ENCODE data around the gene OSTF1. TPM values are rescaled to one million over a fixed set of nuclear protein-coding genes. Genes with fewer than 3 reads are reported as not detected.

OSTF1 gene
- total RNA-seq, 1 donor from 2014 or later = 25.1 TPM

DNA sequence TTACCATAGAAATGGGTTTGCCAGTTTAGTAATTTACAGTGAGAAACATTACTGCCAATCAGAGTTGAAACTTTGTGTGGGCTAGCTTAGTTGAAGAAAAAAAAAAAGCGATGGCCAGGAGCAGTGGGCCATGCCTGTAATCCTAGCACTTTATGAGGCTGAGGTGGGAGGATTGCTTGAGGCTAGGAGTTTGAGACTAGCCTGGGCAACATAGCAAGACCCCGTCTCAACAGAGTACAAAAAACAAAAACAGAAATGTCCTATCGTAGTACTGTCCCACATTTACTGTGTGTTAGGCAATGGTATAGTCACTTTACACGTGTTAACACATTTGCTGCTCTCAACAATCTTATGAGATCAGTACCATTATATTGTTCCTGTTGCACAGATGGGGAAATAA is 2.3 kb downstream of the OSTF1 start:
- Histone ChIP-seq H3K9me3 (no peaks in the 10 kb centered on the region), H3K27ac (no peak overlapping the region), H3K27me3 (no peaks in the 10 kb centered on the region), H3K4me3 (peak overlapping the region in 1 of 2 donors; percentile 99), H3K36me3 (no peaks in the 10 kb centered on the region), H3K4me1 (peaks cover 6 to 22% of the 10 kb centered on the region in 2 donors)
- intact Hi-C loops (cut with DNase I) = no loop called here
- TF ChIP-seq CTCF (IDR thresholded peaks at IDR 0.05) = no peak
- DNase-seq (ENCODE audit: low spot score in 2 of 2) = no peak

GRCh38 chr9:75092766-75093165 is 4.5 kb downstream of the OSTF1 start:
- Histone ChIP-seq H3K36me3 (no peaks in the 10 kb centered on the region), H3K4me1 (peaks cover 2 to 19% of the 10 kb centered on the region in 2 donors), H3K4me3 (no peak overlapping the region), H3K9me3 (no peaks in the 10 kb centered on the region), H3K27me3 (no peaks in the 10 kb centered on the region), H3K27ac (no peak overlapping the region)
- no peak for DNase-seq (ENCODE audit: low spot score in 2 of 2)
- TF ChIP-seq CTCF (IDR thresholded peaks at IDR 0.05) = no peak
- intact Hi-C loops (cut with DNase I) = no loop called here

- intact Hi-C loops (cut with DNase I) = no loop called here
- Histone ChIP-seq H3K27ac (no peak overlapping the region), H3K36me3 (no peaks in the 10 kb centered on the region), H3K27me3 (no peaks in the 10 kb centered on the region), H3K4me1 (peaks cover 0 to 2% of the 10 kb centered on the region in 2 donors), H3K4me3 (no peak overlapping the region), H3K9me3 (no peaks in the 10 kb centered on the region)
- DNase-seq (ENCODE audit: low spot score in 2 of 2) = no peak
- no peak for TF ChIP-seq CTCF (IDR thresholded peaks at IDR 0.05)
Measured at GRCh38 chr9:75096796-75097195, 8.5 kb downstream of the OSTF1 start.

DNA sequence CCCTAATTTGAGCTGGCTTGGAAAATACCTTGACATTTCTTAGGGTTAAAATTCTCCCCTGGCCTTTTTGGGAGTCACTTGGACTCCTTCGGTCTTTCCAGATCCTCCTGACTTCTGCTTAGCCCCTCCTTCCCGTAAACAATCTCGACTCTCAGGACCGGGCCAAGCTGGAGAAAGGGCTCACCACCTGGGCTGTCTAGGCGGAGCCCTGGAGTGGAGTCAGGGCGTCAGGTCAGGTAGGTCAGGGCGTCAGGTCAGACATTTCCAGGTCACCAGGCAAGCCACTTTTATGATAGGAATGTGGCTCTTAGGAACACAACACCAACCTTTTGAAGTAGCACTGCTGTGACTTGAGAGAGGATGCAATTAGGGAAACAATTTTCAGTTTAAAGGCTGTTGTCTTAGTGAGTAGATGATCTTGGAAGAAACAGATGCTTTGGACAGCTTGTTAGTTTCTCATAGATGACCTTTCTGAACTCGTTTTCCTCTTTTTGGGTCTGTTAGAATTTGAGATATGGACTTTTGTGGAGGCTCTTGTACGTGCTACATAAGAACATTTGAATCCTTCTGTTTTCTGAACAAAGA is 12.8 kb downstream of the OSTF1 start:
- H3K27ac ChIP-seq = no peak overlapping the region
- intact Hi-C loops (cut with DNase I) = no loop called here
- no peaks in the 10 kb centered on the region for H3K36me3 ChIP-seq
- H3K4me1 ChIP-seq = no peaks in the 10 kb centered on the region
- no peak overlapping the region for H3K4me3 ChIP-seq
- H3K9me3 ChIP-seq = no peaks in the 10 kb centered on the region
- no peaks in the 10 kb centered on the region for H3K27me3 ChIP-seq
- no peak for TF ChIP-seq CTCF (IDR thresholded peaks at IDR 0.05)
- DNase-seq (ENCODE audit: low spot score in 2 of 2) = no peak

DNA sequence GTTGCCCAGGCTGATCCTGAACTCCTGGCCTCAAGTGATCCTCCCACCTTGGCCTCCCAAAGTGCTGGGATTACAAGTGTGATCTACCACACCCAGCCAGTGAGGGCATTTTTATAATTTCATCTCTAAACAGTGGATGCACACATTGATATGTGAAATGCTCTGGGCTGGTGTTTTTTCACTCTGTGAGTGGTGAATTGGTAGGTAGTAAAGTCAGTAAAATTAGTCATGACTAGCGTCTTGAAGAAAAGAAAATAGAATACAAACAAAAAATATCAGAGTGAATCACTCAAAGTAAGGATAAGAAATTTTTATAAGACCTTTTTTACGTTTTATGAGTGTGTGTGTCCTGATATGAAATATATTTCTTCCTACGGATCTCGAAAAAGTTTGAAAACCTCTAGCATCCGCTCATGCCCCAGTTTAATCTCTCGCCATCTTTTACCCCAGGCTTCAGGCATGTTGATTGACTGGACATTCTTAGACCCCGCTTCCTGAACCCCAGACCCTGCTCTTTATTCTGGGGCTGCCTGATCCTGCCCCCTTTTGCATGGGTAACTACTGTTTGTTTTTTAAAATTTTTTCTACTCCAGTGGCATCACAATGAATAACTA is 14.0 kb downstream of the OSTF1 start:
- no peak for DNase-seq (ENCODE audit: low spot score in 2 of 2)
- H3K27ac ChIP-seq = no peak overlapping the region

More for the DNA sequence above, 14.0 kb downstream of the OSTF1 start:
- Histone ChIP-seq H3K27me3 (no peaks in the 10 kb centered on the region), H3K9me3 (no peaks in the 10 kb centered on the region), H3K4me1 (no peaks in the 10 kb centered on the region), H3K36me3 (no peaks in the 10 kb centered on the region), H3K4me3 (no peak overlapping the region)
- TF ChIP-seq CTCF (IDR thresholded peaks at IDR 0.05) = no peak
- intact Hi-C loops (cut with DNase I) = no loop called here
